Neuronal stem cell (in vitro differentiated cells): ENCODE data around the gene CMIP.
"Not testable (repeated sequence)": the region's sequence is repeated elsewhere in the genome, so short reads cannot be mapped to it uniquely, and the experiment has no call there.

ENCODE experiments used
- DNase-seq: peaks from one replicate; pipeline ENCODE4 v3.0.0-alpha.2; 2013; ENCODE audit warnings: low spot score
- H2AFZ ChIP-seq: one replicate; pipeline ENCODE4 v1.6.1; 2013; ENCODE audit warnings: mild to moderate bottlenecking, low read length, inconsistent platforms
- H2AK5ac ChIP-seq: 2 replicates; pipeline ENCODE4 v1.6.1; 2013; ENCODE audit warnings: low read depth, mild to moderate bottlenecking, inconsistent platforms, low read length, moderate library complexity, mixed read lengths
- H2BK120ac ChIP-seq: 2 replicates; pipeline ENCODE4 v1.6.1; 2013; ENCODE audit warnings: low read depth, mild to moderate bottlenecking, inconsistent platforms, low read length, moderate library complexity, mixed read lengths
- H2BK12ac ChIP-seq: one replicate; pipeline ENCODE4 v1.6.1; 2013; ENCODE audit warnings: low read length, inconsistent platforms
- H2BK15ac ChIP-seq: 2 replicates; pipeline ENCODE4 v1.6.1; 2013; ENCODE audit warnings: mild to moderate bottlenecking, low read length, inconsistent platforms, mixed read lengths
- H2BK5ac ChIP-seq: one replicate; pipeline ENCODE4 v1.6.1; 2013; ENCODE audit warnings: inconsistent platforms, mild to moderate bottlenecking, low read length, moderate library complexity
- H3K14ac ChIP-seq: one replicate; pipeline ENCODE4 v1.6.1; 2013; ENCODE audit warnings: low read length, inconsistent platforms
- H3K18ac ChIP-seq: 2 replicates; pipeline ENCODE4 v1.6.1; 2013; ENCODE audit warnings: low read length, inconsistent platforms
- H3K23ac ChIP-seq: 2 replicates; pipeline ENCODE4 v1.6.1; 2013; ENCODE audit warnings: low read depth, mild to moderate bottlenecking, mixed read lengths, low read length, inconsistent platforms; ENCODE audit not compliant: poor library complexity
- H3K27ac ChIP-seq: replicated peaks from 3 replicates; pipeline ENCODE4 v1.5.1; 2013; ENCODE audit warnings: low read length, inconsistent platforms
- H3K27me3 ChIP-seq, 3 experiments: 2 replicates each; pipeline ENCODE4 v1.6.1; 2013; ENCODE audit warnings: low read length in 3 of 3, mild to moderate bottlenecking in 2 of 3, inconsistent platforms in 1 of 3, low read depth in 1 of 3, mixed read lengths in 1 of 3, moderate library complexity in 1 of 3; ENCODE audit not compliant: control insufficient read depth in 3 of 3, insufficient read depth in 3 of 3
- H3K36me3 ChIP-seq, 2 donors: replicated peaks in 1 of 2; 2 replicates each; pipeline ENCODE4 v1.6.1; 2013; ENCODE audit warnings: low read length in 2 of 2; ENCODE audit not compliant: control insufficient read depth in 2 of 2, insufficient read depth in 2 of 2
- H3K4ac ChIP-seq: 2 replicates; pipeline ENCODE4 v1.6.1; 2013; ENCODE audit warnings: inconsistent platforms, mild to moderate bottlenecking, low read length, moderate library complexity
- H3K4me1 ChIP-seq, 2 donors: 1 replicate in 1 of 2; 2 replicates in 1 of 2; pipeline ENCODE4 v1.6.1; 2013; ENCODE audit warnings: low read length in 2 of 2, low read depth in 1 of 2; ENCODE audit not compliant: control insufficient read depth in 2 of 2, insufficient read depth in 1 of 2
- H3K4me2 ChIP-seq: one replicate; pipeline ENCODE4 v1.6.1; 2013; ENCODE audit warnings: mild to moderate bottlenecking, low read length, inconsistent platforms; ENCODE audit not compliant: insufficient read depth, poor library complexity, severe bottlenecking
- H3K4me3 ChIP-seq, 2 donors: 2 replicates each; pipeline ENCODE4 v1.5.1; 2013; ENCODE audit warnings: low read length in 2 of 2, mild to moderate bottlenecking in 2 of 2, inconsistent platforms in 1 of 2, moderate library complexity in 1 of 2
- H3K79me1 ChIP-seq: one replicate; pipeline ENCODE4 v1.6.1; 2013; ENCODE audit warnings: low read depth, mild to moderate bottlenecking, inconsistent platforms, low read length, moderate library complexity
- H3K9ac ChIP-seq: one replicate; pipeline ENCODE4 v1.6.1; 2013; ENCODE audit warnings: mild to moderate bottlenecking, low read depth, low read length, inconsistent platforms; ENCODE audit not compliant: poor library complexity
- H3K9me3 ChIP-seq, 2 donors: replicated peaks in 1 of 2; 2 replicates each; pipeline versions ENCODE3 to v1.6.1; 2013; ENCODE audit warnings: low read length in 2 of 2, mild to moderate bottlenecking in 2 of 2, inconsistent platforms in 1 of 2, low read depth in 1 of 2, mixed read lengths in 1 of 2, moderate library complexity in 1 of 2; ENCODE audit not compliant: control insufficient read depth in 2 of 2, insufficient read depth in 1 of 2
- H4K8ac ChIP-seq: one replicate; pipeline ENCODE4 v1.6.1; 2013; ENCODE audit warnings: low read depth, mild to moderate bottlenecking, inconsistent platforms, low read length, moderate library complexity
- H4K91ac ChIP-seq: one replicate; pipeline ENCODE4 v1.6.1; 2013; ENCODE audit warnings: low read length, low read depth, mild to moderate bottlenecking, inconsistent platforms; ENCODE audit not compliant: poor library complexity
- WGBS, 2 donors: extraction: QIAGEN DNeasy Blood & Tissue Kit; methylation state at CpG; one replicate each; pipeline ENCODE4 v1.1.7; 2013; ENCODE audit warnings: missing lambda C conversion rate in 2 of 2, mixed read lengths in 1 of 2; ENCODE audit not compliant: insufficient read length in 2 of 2, insufficient replicate concordance in 1 of 2; ENCODE audit errors: extremely low coverage in 2 of 2; 5-methylcytosine and 5-hydroxymethylcytosine counted together

CMIP gene

DNA sequence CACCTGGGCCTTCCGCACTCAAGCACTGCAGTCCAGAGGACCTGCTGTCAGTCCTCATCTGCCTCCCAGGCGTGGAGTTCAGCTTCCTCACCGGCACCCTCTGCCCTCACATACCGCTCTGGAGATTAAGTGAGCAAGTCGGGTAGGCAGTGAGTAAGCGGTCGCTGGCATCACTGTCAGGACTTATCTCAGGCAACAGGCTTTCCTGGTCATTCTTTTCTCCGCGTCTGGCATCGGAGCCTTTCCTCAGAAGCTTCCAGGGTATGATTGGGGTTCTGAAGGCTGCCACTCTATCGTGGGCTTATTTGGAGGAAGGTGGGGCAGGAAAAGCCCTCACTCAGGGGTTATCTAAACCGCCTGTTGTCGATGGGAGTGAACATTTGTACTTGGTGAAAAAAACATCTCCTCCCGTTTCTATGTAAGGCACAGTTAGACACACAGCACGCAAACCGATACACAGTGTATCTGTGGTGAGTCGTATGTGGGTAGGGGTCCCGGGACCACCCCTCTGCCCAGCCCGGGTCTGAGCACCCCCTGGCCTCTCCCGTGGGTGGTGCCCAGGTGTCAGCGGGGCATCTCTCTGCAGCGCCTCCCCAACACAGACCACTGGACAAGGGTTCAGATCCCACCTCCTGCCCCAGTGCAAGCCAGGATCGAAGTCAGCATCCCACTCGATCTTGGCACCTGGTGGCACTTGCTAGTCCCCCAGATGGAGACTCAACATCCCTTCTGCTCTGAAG is 242.0 kb downstream of the CMIP start:
- H3K9ac ChIP-seq: no peak overlapping the region
- no peak for DNase-seq

DNA sequence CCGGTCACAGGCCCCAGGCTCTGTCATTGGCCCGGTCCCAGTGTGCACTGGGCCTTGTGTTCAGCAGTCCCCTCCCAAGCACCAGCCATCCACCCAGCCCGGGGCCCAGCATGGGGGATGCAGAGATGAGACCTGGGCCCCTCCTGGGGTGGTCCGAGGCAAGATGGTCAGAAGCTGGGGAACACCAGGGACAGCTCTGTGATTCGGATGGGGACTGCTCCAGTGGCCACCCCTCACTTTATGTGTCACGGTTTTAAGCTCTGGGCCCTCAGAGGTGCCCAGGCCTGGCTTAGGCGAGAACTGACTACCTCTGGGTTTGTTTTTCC is 242.5 kb downstream of the CMIP start:
- WGBS, 2 donors: no CpG with 5 or more reads among the region's 7 CpGs
- Histone ChIP-seq H3K27ac (no peak overlapping the region), H2BK5ac (no peak overlapping the region), H3K9me3 (peaks cover 0 to 2% of the 10 kb centered on the region in 2 donors), H4K91ac (no peak overlapping the region), H3K18ac (no peak overlapping the region), H2BK120ac (no peak overlapping the region), H3K23ac (no peak overlapping the region), H3K9ac (no peak overlapping the region), H3K27me3 (no peaks in the 10 kb centered on the region), H3K4ac (no peak overlapping the region), H2BK15ac (no peak overlapping the region), H2BK12ac (no peak overlapping the region), H3K4me3 (no peak overlapping the region), H3K14ac (peak overlapping the region; percentile 94), H4K8ac (no peak overlapping the region), H2AFZ (no peak overlapping the region), H2AK5ac (no peak overlapping the region), H3K4me1 (peaks cover 0 to 4% of the 10 kb centered on the region in 2 donors), H3K4me2 (no peak overlapping the region), H3K79me1 (peaks cover 1% of the 10 kb centered on the region), H3K36me3 (peaks cover under 1 to 8% of the 10 kb centered on the region in 2 donors)
- DNase-seq: no peak

More for the DNA sequence above, 242.0 kb downstream of the CMIP start:
- H3K18ac ChIP-seq: no peak overlapping the region
- no peak overlapping the region for H4K8ac ChIP-seq
- peak overlapping the region; percentile 94 for H3K14ac ChIP-seq
- WGBS, 2 donors: no CpG with 5 or more reads among the region's 24 CpGs
- no peak overlapping the region for H3K4me3 ChIP-seq
- no peak overlapping the region for H2AK5ac ChIP-seq
- no peak overlapping the region for H3K23ac ChIP-seq
- H2BK12ac ChIP-seq: no peak overlapping the region
- no peak overlapping the region for H2BK15ac ChIP-seq
- no peak overlapping the region for H2BK120ac ChIP-seq
- H3K4me2 ChIP-seq: no peak overlapping the region
- H3K9me3 ChIP-seq: peaks cover 0 to 2% of the 10 kb centered on the region in 2 donors
- H3K4me1 ChIP-seq: peaks cover 0 to 4% of the 10 kb centered on the region in 2 donors
- H3K4ac ChIP-seq: no peak overlapping the region
- H2BK5ac ChIP-seq: no peak overlapping the region
- H2AFZ ChIP-seq: no peak overlapping the region
- H3K36me3 ChIP-seq: peaks cover 0 to 3% of the 10 kb centered on the region in 2 donors
- peaks cover 1% of the 10 kb centered on the region for H3K79me1 ChIP-seq
- no peak overlapping the region for H3K27ac ChIP-seq
- no peaks in the 10 kb centered on the region for H3K27me3 ChIP-seq
- no peak overlapping the region for H4K91ac ChIP-seq

DNA sequence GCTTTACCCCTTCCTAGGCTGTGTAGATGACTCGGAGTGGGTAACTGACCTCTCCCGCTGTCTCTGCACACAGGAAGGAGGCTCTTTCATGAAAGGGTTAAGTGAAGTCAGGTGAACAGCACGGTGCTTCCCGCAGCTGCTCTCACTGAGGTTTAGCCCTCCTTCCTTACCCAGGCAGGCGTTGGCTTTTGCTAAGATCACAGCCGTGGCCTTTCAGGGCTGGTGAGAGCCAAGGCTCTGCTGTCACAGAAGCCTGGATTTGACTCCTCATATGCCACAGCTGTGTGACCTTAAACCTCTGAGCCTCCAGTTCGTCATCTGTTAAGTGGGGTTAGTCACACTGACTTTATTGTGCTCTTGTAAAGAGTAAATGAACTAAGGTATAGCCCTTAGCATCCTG is 243.6 kb downstream of the CMIP start:
- H2BK5ac ChIP-seq: no peak overlapping the region
- H3K4me2 ChIP-seq: no peak overlapping the region

DNA sequence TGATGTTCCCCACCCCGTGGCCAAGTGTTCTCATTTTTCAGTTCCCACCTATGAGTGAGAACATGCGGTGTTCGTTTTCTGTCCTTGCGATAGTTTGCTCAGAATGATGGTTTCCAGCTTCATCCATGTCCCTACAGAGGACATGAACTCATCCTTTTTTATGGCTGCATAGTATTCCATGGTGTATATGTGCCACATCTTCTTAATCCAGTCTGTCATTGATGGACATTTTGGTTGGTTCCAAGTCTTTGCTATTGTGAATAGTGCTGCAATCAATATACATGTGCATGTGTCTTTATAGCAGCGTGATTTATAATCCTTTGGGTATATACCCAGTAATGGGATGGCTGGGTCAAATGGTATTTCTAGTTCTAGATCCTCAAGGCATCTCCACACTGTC is 244.2 kb downstream of the CMIP start:
- H3K27ac ChIP-seq, DNase-seq, H3K79me1 ChIP-seq, H2BK15ac ChIP-seq, H3K4ac ChIP-seq, H3K9me3 ChIP-seq, H2BK120ac ChIP-seq, H3K9ac ChIP-seq, H2AFZ ChIP-seq, H3K18ac ChIP-seq, H3K4me3 ChIP-seq, H2AK5ac ChIP-seq, H4K91ac ChIP-seq, H2BK12ac ChIP-seq, H3K4me2 ChIP-seq, H3K4me1 ChIP-seq, H3K23ac ChIP-seq, H3K14ac ChIP-seq, H2BK5ac ChIP-seq, H3K27me3 ChIP-seq, H4K8ac ChIP-seq: not testable (repeated sequence)
- peaks cover 8 to 25% of the 10 kb centered on the region in 2 donors for H3K36me3 ChIP-seq
- WGBS, 2 donors: no CpG with 5 or more reads among the region's 5 CpGs

More for the DNA sequence above, 243.6 kb downstream of the CMIP start:
- Histone ChIP-seq H2BK12ac (no peak overlapping the region), H3K79me1 (no peaks in the 10 kb centered on the region), H2BK120ac (no peak overlapping the region), H3K4me3 (no peak overlapping the region), H2AFZ (no peak overlapping the region), H3K9me3 (no peaks in the 10 kb centered on the region), H3K36me3 (peaks cover 4 to 19% of the 10 kb centered on the region in 2 donors), H4K91ac (no peak overlapping the region), H3K18ac (no peak overlapping the region), H3K23ac (no peak overlapping the region), H4K8ac (no peak overlapping the region), H3K9ac (peak overlapping the region; percentile 51), H3K4ac (no peak overlapping the region), H3K4me1 (peaks cover 2 to 4% of the 10 kb centered on the region in 2 donors), H3K27me3 (no peaks in the 10 kb centered on the region), H2BK15ac (no peak overlapping the region), H2AK5ac (no peak overlapping the region), H3K14ac (no peak overlapping the region), H3K27ac (no peak overlapping the region)
- WGBS, 2 donors: no CpG with 5 or more reads among the region's 7 CpGs
- no peak for DNase-seq
